H1 (cell line): Measurements from ENCODE around the gene DNMT3L. TPM values are rescaled to one million over a fixed set of nuclear protein-coding genes. Genes with fewer than 3 reads are reported as not detected.
A peak's percentile ranks its signal among the peaks of the same experiment; 100 is the strongest.

Experiments
- CTCF ChIA-PET: fragments of 300-600 bp; sonication (Branson Sonifier 250); formaldehyde crosslinking; loops from one replicate; lab custom pipeline; 2021; ENCODE audit not compliant: partially characterized antibody; lab: Charles Lee
- POLR2A ChIA-PET: fragments of 300-600 bp; sonication (Branson Sonifier 250); formaldehyde crosslinking; loops from one replicate; lab custom pipeline; 2021; ENCODE audit warnings: inconsistent platforms; ENCODE audit not compliant: partially characterized antibody; lab: Charles Lee
- DNase-seq, 2 experiments: peaks; one replicate each; pipeline versions ENCODE4 v3.0.0 to v3.0.0-alpha.2; 2010 to 2022; ENCODE audit warnings: low spot score in 2 of 2, low read depth in 1 of 2, mixed read lengths in 1 of 2
- FAIRE-seq: peaks from 2 replicates; lab custom pipeline; 2011; peaks lifted over from hg19 to GRCh38; lab: Jason Lieb, UNC
- H2AFZ ChIP-seq: 2 replicates; pipeline ENCODE4 v1.8.1; 2012; ENCODE audit warnings: low read length, inconsistent platforms
- H2AK5ac ChIP-seq: 2 replicates; pipeline ENCODE4 v1.6.1; 2013; ENCODE audit warnings: low read depth, low read length
- H2BK120ac ChIP-seq: replicated peaks from 2 replicates; pipeline ENCODE3; 2013; ENCODE audit warnings: low read depth, low read length, inconsistent platforms
- H2BK12ac ChIP-seq: 2 replicates; pipeline ENCODE4 v1.6.1; 2013; ENCODE audit warnings: low read depth, low read length
- H2BK15ac ChIP-seq: 2 replicates; pipeline ENCODE4 v1.6.1; 2013; ENCODE audit warnings: low read length
- H2BK20ac ChIP-seq: 2 replicates; pipeline ENCODE4 v1.6.1; 2013; ENCODE audit warnings: low read length
- H2BK5ac ChIP-seq: 2 replicates; pipeline ENCODE4 v1.6.1; 2013; ENCODE audit warnings: low read depth, low read length
- H3K14ac ChIP-seq: 2 replicates; pipeline ENCODE4 v1.6.1; 2013; ENCODE audit warnings: inconsistent platforms; ENCODE audit not compliant: insufficient read length
- H3K18ac ChIP-seq: 2 replicates; pipeline ENCODE4 v1.6.1; 2013; ENCODE audit warnings: low read length; ENCODE audit errors: extremely low read depth
- H3K23ac ChIP-seq: 2 replicates; pipeline ENCODE4 v1.6.1; 2013; ENCODE audit warnings: inconsistent platforms; ENCODE audit not compliant: insufficient read length
- H3K23me2 ChIP-seq: 2 replicates; pipeline ENCODE4 v1.6.1; 2013; ENCODE audit warnings: low read depth, low read length
- H3K27ac ChIP-seq: 2 replicates; pipeline ENCODE4 v1.6.1; 2011; ENCODE audit warnings: low read depth, low read length, inconsistent platforms
- H3K27me3 ChIP-seq, 4 experiments: replicated peaks in 1 of 4; 1 replicate in 1 of 4; 2 replicates in 3 of 4; pipeline versions ENCODE4 v1.6.1 to v1.8.1; 2011 to 2013; ENCODE audit warnings: low read length in 3 of 4, mild to moderate bottlenecking in 3 of 4, inconsistent platforms in 2 of 4, mixed read lengths in 2 of 4, moderate library complexity in 1 of 4; ENCODE audit not compliant: control insufficient read depth in 3 of 4, insufficient read depth in 3 of 4; ENCODE audit errors: extremely low read depth in 1 of 4
- H3K36me3 ChIP-seq, 4 experiments: 2 replicates each; pipeline versions ENCODE4 v1.6.1 to v1.8.1; 2011 to 2013; ENCODE audit warnings: mild to moderate bottlenecking in 4 of 4, low read length in 3 of 4, moderate library complexity in 2 of 4, control low read depth in 1 of 4, inconsistent platforms in 1 of 4; ENCODE audit not compliant: insufficient read depth in 4 of 4, control insufficient read depth in 2 of 4
- H3K4ac ChIP-seq: replicated peaks from 2 replicates; pipeline ENCODE3; 2013; ENCODE audit warnings: low read length, low read depth, mixed read lengths, inconsistent platforms; ENCODE audit not compliant: insufficient read length
- H3K4me1 ChIP-seq, 4 experiments: replicated peaks in 1 of 4; 1 replicate in 1 of 4; 2 replicates in 3 of 4; pipeline versions ENCODE4 v1.6.1 to v1.8.1; 2011 to 2013; ENCODE audit warnings: low read length in 3 of 4, inconsistent platforms in 2 of 4, mixed read lengths in 1 of 4; ENCODE audit not compliant: insufficient read depth in 4 of 4, control insufficient read depth in 3 of 4
- H3K4me2 ChIP-seq, 2 experiments: 2 replicates each; pipeline versions ENCODE4 v1.6.1 to v1.8.1; 2011 to 2013; ENCODE audit warnings: low read depth in 2 of 2, low read length in 2 of 2, control low read depth in 1 of 2, inconsistent platforms in 1 of 2, mild to moderate bottlenecking in 1 of 2; ENCODE audit not compliant: insufficient read depth in 1 of 2
- H3K4me3 ChIP-seq, 4 experiments: fragments of 200-600, 300-600 bp in 1 of 4; sonication (generic), shearing (Covaris generic), sonication (Bioruptor Twin) in 1 of 4; 2 replicates each; pipeline versions ENCODE4 v1.5.1 to v1.8.1; 2011 to 2016; ENCODE audit warnings: low read length in 4 of 4, low read depth in 3 of 4, control low read depth in 2 of 4, inconsistent platforms in 2 of 4, mild to moderate bottlenecking in 2 of 4, mixed read lengths in 1 of 4, moderate library complexity in 1 of 4; ENCODE audit not compliant: insufficient read depth in 2 of 4; ENCODE audit errors: extremely low read depth in 1 of 4
- H3K56ac ChIP-seq: replicated peaks from 2 replicates; pipeline ENCODE3; 2013; ENCODE audit warnings: low read depth, mild to moderate bottlenecking, mixed read lengths, low read length, inconsistent platforms; ENCODE audit not compliant: insufficient read length
- H3K79me1 ChIP-seq: 2 replicates; pipeline ENCODE4 v1.6.1; 2013; ENCODE audit warnings: low read depth, low read length, control low read depth
- H3K79me2 ChIP-seq, 2 experiments: 2 replicates each; pipeline versions ENCODE4 v1.6.1 to v1.8.1; 2012 to 2013; ENCODE audit warnings: low read length in 2 of 2, mild to moderate bottlenecking in 2 of 2, inconsistent platforms in 1 of 2; ENCODE audit not compliant: insufficient read depth in 2 of 2, control insufficient read depth in 1 of 2
- H3K9ac ChIP-seq, 4 experiments: replicated peaks in 1 of 4; 1 replicate in 1 of 4; 2 replicates in 3 of 4; pipeline versions ENCODE4 v1.6.1 to v1.8.1; 2011 to 2013; ENCODE audit warnings: low read depth in 3 of 4, low read length in 3 of 4, control low read depth in 2 of 4, mild to moderate bottlenecking in 2 of 4, moderate library complexity in 2 of 4, inconsistent platforms in 1 of 4; ENCODE audit errors: extremely low read depth in 1 of 4
- H3K9me3 ChIP-seq, 2 experiments: 2 replicates each; pipeline versions ENCODE4 v1.6.1 to v1.8.1; 2012 to 2013; ENCODE audit warnings: mild to moderate bottlenecking in 2 of 2, moderate library complexity in 2 of 2, control low read depth in 1 of 2, inconsistent platforms in 1 of 2, low read depth in 1 of 2, low read length in 1 of 2, mixed read lengths in 1 of 2; ENCODE audit not compliant: insufficient read depth in 2 of 2
- H4K20me1 ChIP-seq, 2 experiments: replicated peaks in 1 of 2; 2 replicates each; pipeline versions ENCODE3 to v1.8.1; 2011 to 2013; ENCODE audit warnings: inconsistent platforms in 2 of 2, low read length in 2 of 2, mild to moderate bottlenecking in 1 of 2; ENCODE audit not compliant: insufficient read depth in 2 of 2, control insufficient read depth in 1 of 2
- H4K5ac ChIP-seq: 2 replicates; pipeline ENCODE4 v1.6.1; 2013; ENCODE audit warnings: low read length, low read depth, mixed read lengths, inconsistent platforms; ENCODE audit not compliant: insufficient read length
- H4K8ac ChIP-seq: 2 replicates; pipeline ENCODE4 v1.8.0; 2013; ENCODE audit warnings: mild to moderate bottlenecking, moderate library complexity, low read length, inconsistent platforms; ENCODE audit not compliant: insufficient read depth; ENCODE audit errors: extremely low read depth
- H4K91ac ChIP-seq: replicated peaks from 2 replicates; pipeline ENCODE3; 2013; ENCODE audit warnings: low read length, mixed read lengths, inconsistent platforms; ENCODE audit not compliant: insufficient read length
- ASH2L ChIP-seq: fragments of 200-600, 300-600 bp; sonication (generic); IDR thresholded peaks from one replicate; pipeline ENCODE4 v1.7.1; 2017; ENCODE audit warnings: low read length
- BACH1 ChIP-seq: IDR thresholded peaks from 2 replicates; pipeline ENCODE4 v1.6.1; 2012; ENCODE audit warnings: low read length, improper control_type of control experiment
- CHD1 ChIP-seq: IDR thresholded peaks from 2 replicates; pipeline ENCODE4 v1.6.1; 2012; ENCODE audit warnings: low read depth, low read length, improper control_type of control experiment
- CTBP2 ChIP-seq: IDR thresholded peaks from 2 replicates; pipeline ENCODE4 v1.7.0; 2011; ENCODE audit warnings: borderline replicate concordance, mild to moderate bottlenecking, moderate library complexity, mixed read lengths, low read length; ENCODE audit not compliant: insufficient read depth, insufficient read length
- HDAC2 ChIP-seq, 2 experiments: fragments of 300-600 bp in 1 of 2; sonication (generic) in 1 of 2; IDR thresholded peaks; 2 replicates each; pipeline ENCODE4 v1.6.1; 2011 to 2012; ENCODE audit warnings: low read depth in 2 of 2, low read length in 2 of 2, mild to moderate bottlenecking in 2 of 2, moderate library complexity in 2 of 2, borderline replicate concordance in 1 of 2, inconsistent platforms in 1 of 2
- NRF1 ChIP-seq: IDR thresholded peaks from 2 replicates; pipeline ENCODE4 v1.6.1; 2011; ENCODE audit warnings: mild to moderate bottlenecking, low read depth, low read length, improper control_type of control experiment
- RFX5 ChIP-seq: IDR thresholded peaks from 2 replicates; pipeline ENCODE4 v1.6.1; 2011; ENCODE audit warnings: low read depth, low read length, improper control_type of control experiment, borderline replicate concordance
- SIN3A ChIP-seq, 2 experiments: IDR thresholded peaks in 1 of 2; conservative IDR thresholded peaks in 1 of 2; 2 replicates each; pipeline ENCODE4 v1.6.1; 2011 to 2012; ENCODE audit warnings: low read length in 2 of 2, improper control_type of control experiment in 1 of 2, low read depth in 1 of 2, mild to moderate bottlenecking in 1 of 2
- SIRT6 ChIP-seq: IDR thresholded peaks from one replicate; pipeline ENCODE4 v1.7.1; 2012; ENCODE audit warnings: low read length, inconsistent platforms
- SIX5 ChIP-seq: IDR thresholded peaks from 2 replicates; pipeline ENCODE4 v1.6.1; 2011; ENCODE audit warnings: mild to moderate bottlenecking, low read depth, low read length
- TBP ChIP-seq: IDR thresholded peaks from 2 replicates; pipeline ENCODE4 v1.6.1; 2011; ENCODE audit warnings: low read depth, low read length, improper control_type of control experiment
- WGBS, 2 experiments: shearing (Covaris generic) in 1 of 2; methylation state at CpG; one replicate each; pipeline versions ENCODE4 v1.1.6 to v1.1.7; 2013 to 2015; ENCODE audit warnings: low lambda C conversion rate in 2 of 2, mixed read lengths in 2 of 2, inconsistent platforms in 1 of 2, low coverage in 1 of 2, missing lambda C conversion rate in 1 of 2; ENCODE audit not compliant: insufficient replicate concordance in 2 of 2, insufficient coverage in 1 of 2, insufficient read length in 1 of 2; ENCODE audit errors: extremely low coverage in 1 of 2, missing lambda C conversion rate in 1 of 2; 5-methylcytosine and 5-hydroxymethylcytosine counted together
- polyA plus RNA-seq, 7 experiments: library from polyadenylated mRNA; depleted of rRNA in 3 of 7; stranded (reverse) in 5 of 7; unstranded in 2 of 7; fragments of >200 nt in 5 of 7; fragments of 200-250 nt in 2 of 7; gene quantifications; 1 replicate in 5 of 7; 2 replicates in 1 of 7; 4 replicates in 1 of 7; pipeline versions ENCODE4 v1.2.1 to v1.2.3, GENCODE V29; 2011 to 2013; ENCODE audit warnings: missing spikeins in 2 of 7, mixed read lengths in 2 of 7
- total RNA-seq: library from RNA; stranded (reverse); fragmentation: NEBNext Ultra II Directional; extraction: Animal tissue kit (Norgen Biotek cat#: 25700); gene quantifications from 2 replicates; pipeline ENCODE4 v1.2.1, GENCODE V29; 2021

The DNMT3L gene
- total and polyA plus RNA-seq, 2 of the 8 experiments (the other 6 are each of a cell fraction or from before 2014, with no cell fraction given): 0.06 TPM; not detected in 1

DNA sequence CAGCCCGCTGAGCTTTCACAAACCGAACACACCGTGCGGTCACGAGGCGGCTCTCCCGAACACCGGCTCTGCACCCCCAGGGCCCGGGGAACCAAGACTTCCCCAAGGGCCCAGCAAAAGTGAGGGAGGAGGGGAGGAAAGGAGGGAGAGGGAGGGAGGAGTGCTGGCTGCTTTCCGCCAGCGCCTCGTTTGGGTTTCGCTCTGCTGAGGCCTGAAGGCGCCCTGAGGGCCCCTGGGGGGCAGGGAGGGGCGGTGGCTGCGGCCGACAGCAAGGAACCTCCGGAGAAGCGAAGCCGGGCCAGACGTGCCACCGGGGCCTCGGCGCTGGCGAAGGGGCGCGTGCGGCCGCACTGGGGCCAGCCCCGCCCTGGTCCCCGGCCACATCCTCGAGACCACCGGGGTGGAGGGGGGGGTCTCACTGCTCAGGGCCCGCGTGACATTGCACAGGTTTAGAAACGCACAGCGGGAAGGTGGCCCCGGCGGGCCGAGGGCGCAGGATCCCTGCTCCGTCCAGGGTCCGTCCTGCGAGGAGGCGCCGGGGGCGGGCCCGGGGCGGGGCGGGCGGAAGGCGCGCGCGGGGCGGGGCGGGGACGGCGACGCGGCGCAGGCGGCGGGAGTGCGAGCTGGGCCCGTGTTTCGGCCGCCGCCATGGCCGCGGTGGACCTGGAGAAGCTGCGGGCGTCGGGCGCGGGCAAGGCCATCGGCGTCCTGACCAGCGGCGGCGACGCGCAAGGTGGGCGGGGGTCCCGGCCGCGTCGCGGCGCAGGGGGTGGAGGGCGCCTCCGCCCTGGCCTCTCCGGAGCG is 38.0 kb upstream of the DNMT3L start, which contains the start of gene PFKL:
Gene PFKL, plus strand, starts transcription at position 596 of the 804 bp plus-strand sequence. Its CDS starts 53 bp downstream, at position 649.
- FAIRE-seq: no peak
- peak within 1 kb of the TSS; percentile 90 for H4K5ac ChIP-seq
- 1% methylated on average over 26 of the region's 94 CpGs; no CpG with 5 or more reads in 1 of the 2 experiments for WGBS, 2 experiments
- H3K27ac ChIP-seq: no peak within 1 kb of the TSS; the same call in 1 of the 2 replicates
- H2BK12ac ChIP-seq: 0 out of 2 replicates have a peak within 1 kb of the TSS, but pooled peaks have one; percentile 4
- CTCF ChIA-PET: interaction anchor here (1.0 to 2.0 kb wide), 5 partner anchors 9 to 180 kb away, joined by 3 to 7 read pairs (median 3); partner anchors contain the start of gene TRPM2
- peak within 1 kb of the TSS; percentile 9 for H3K4ac ChIP-seq
- H3K14ac ChIP-seq: no peak within 1 kb of the TSS
- no peak within 1 kb of the TSS for H2BK20ac ChIP-seq
- peak within 1 kb of the TSS; percentile 71 for H3K18ac ChIP-seq
- H3K56ac ChIP-seq: no peak within 1 kb of the TSS
- H3K9me3 ChIP-seq: no peaks in the 10 kb centered on the region
- H3K79me2 ChIP-seq: peaks cover 0 to 3% of the 10 kb centered on the region in 2 experiments; a peak in 1 of 4 replicates
- H3K23ac ChIP-seq: no peak within 1 kb of the TSS
- H4K8ac ChIP-seq: peak within 1 kb of the TSS; percentile 71
- H3K4me3 ChIP-seq: peak within 1 kb of the TSS; percentile 55 to 68 (median 64)
- no peak within 1 kb of the TSS for H2BK120ac ChIP-seq
- H3K4me2 ChIP-seq: peak within 1 kb of the TSS; percentile 89 to 90
- H2AFZ ChIP-seq: peak within 1 kb of the TSS; percentile 80
- peaks cover 0 to 3% (median 0%) of the 10 kb centered on the region in 4 experiments; a peak in 2 of 7 replicates for H3K27me3 ChIP-seq
- no peak within 1 kb of the TSS for H2AK5ac ChIP-seq
- peaks cover 12% of the 10 kb centered on the region; the same call in 1 of the 2 replicates for H3K23me2 ChIP-seq
- peaks cover 0 to 19% (median 5%) of the 10 kb centered on the region in 4 experiments; a peak in 5 of 7 replicates for H3K4me1 ChIP-seq
- peak within 1 kb of the TSS in 2 of 4 experiments; percentile 15 to 56; a peak in 3 of 7 replicates for H3K9ac ChIP-seq
- peaks cover 6 to 12% of the 10 kb centered on the region in 2 experiments for H4K20me1 ChIP-seq
- H2BK5ac ChIP-seq: peak within 1 kb of the TSS; percentile 60; the same call in 1 of the 2 replicates
- peak within 1 kb of the TSS; percentile 20; the same call in 1 of the 2 replicates for H2BK15ac ChIP-seq
- POLR2A ChIA-PET: no interaction called here
- peak within 1 kb of the TSS; percentile 4 for H4K91ac ChIP-seq
- H3K36me3 ChIP-seq: no peaks in the 10 kb centered on the region
- peak; percentile 29 to 83 for DNase-seq
- peaks cover 6% of the 10 kb centered on the region; the same call in 1 of the 2 replicates for H3K79me1 ChIP-seq
- no peak for TF ChIP-seq BACH1
- TF ChIP-seq HDAC2 (IDR thresholded peaks at IDR 0.05; ENCODE audit: borderline replicate concordance in 1 of 2, low read depth in 2 of 2, low read length in 2 of 2): no peak
- TF ChIP-seq CTBP2: peak; percentile 57
- TF ChIP-seq ASH2L: peak; percentile 47
- no peak for TF ChIP-seq SIX5
- no peak for TF ChIP-seq NRF1
- no peak for TF ChIP-seq TBP
- TF ChIP-seq CHD1: no peak
- peak; percentile 58 to 81; a peak in 1 of 4 replicates for TF ChIP-seq SIN3A (conservative IDR thresholded peaks at IDR 0.05 in 1 of 2, IDR thresholded peaks at IDR 0.05 in 1 of 2; ENCODE audit: low read depth in 1 of 2, low read length in 2 of 2)
- TF ChIP-seq RFX5: no peak
- TF ChIP-seq SIRT6: no peak
